Liver (tissue), 9 donors: ENCODE measurements around the gene PRDM9. TPM values are rescaled to one million over a fixed set of nuclear protein-coding genes. Genes with fewer than 3 reads are reported as not detected.

ENCODE experiments used
- DNase-seq: peaks from one replicate; pipeline ENCODE4 v3.0.0-alpha.2; 2017; ENCODE audit warnings: low spot score
- H3K27ac ChIP-seq, 2 donors: one replicate each; pipeline ENCODE4 v1.7.0; 2013; ENCODE audit warnings: inconsistent platforms in 2 of 2, low read length in 2 of 2, control low read depth in 1 of 2, low read depth in 1 of 2, mild to moderate bottlenecking in 1 of 2
- H3K27me3 ChIP-seq, 4 donors: one replicate each; pipeline versions ENCODE4 v1.6.1 to v1.7.0; 2013; ENCODE audit warnings: low read length in 3 of 4, inconsistent platforms in 1 of 4, mild to moderate bottlenecking in 1 of 4, moderate library complexity in 1 of 4; ENCODE audit not compliant: control insufficient read depth in 4 of 4, insufficient read depth in 4 of 4
- H3K36me3 ChIP-seq, 4 donors: one replicate each; pipeline versions ENCODE4 v1.6.1 to v1.7.0; 2013; ENCODE audit warnings: low read length in 3 of 4, mild to moderate bottlenecking in 3 of 4, low read depth in 1 of 4, moderate library complexity in 1 of 4; ENCODE audit not compliant: control insufficient read depth in 4 of 4, insufficient read depth in 3 of 4
- H3K4me1 ChIP-seq, 4 donors: one replicate each; pipeline versions ENCODE4 v1.6.1 to v1.7.0; 2013; ENCODE audit warnings: low read length in 3 of 4, mild to moderate bottlenecking in 3 of 4, moderate library complexity in 1 of 4; ENCODE audit not compliant: control insufficient read depth in 4 of 4, insufficient read depth in 4 of 4
- H3K4me3 ChIP-seq, 3 donors: one replicate each; pipeline versions ENCODE4 v1.6.1 to v1.7.0; 2013; ENCODE audit warnings: low read length in 3 of 3, control low read depth in 1 of 3, low read depth in 1 of 3, mild to moderate bottlenecking in 1 of 3
- H3K9ac ChIP-seq, 2 donors: one replicate each; pipeline ENCODE4 v1.7.0; 2013; ENCODE audit warnings: low read length in 2 of 2, mild to moderate bottlenecking in 2 of 2, moderate library complexity in 2 of 2, control low read depth in 1 of 2, low read depth in 1 of 2
- H3K9me3 ChIP-seq, 4 donors: one replicate each; pipeline versions ENCODE4 v1.6.1 to v1.7.0; 2013; ENCODE audit warnings: low read length in 3 of 4; ENCODE audit not compliant: control insufficient read depth in 4 of 4
- EGR1 ChIP-seq, 2 donors: IDR thresholded peaks; 2 replicates each; pipeline ENCODE4 v1.6.1; 2016 to 2018; ENCODE audit warnings: antibody characterized with exemption in 2 of 2, low read depth in 2 of 2
- FOXA1 ChIP-seq: IDR thresholded peaks from 2 replicates; pipeline ENCODE4 v1.6.1; 2016; ENCODE audit warnings: antibody characterized with exemption
- FOXA2 ChIP-seq: IDR thresholded peaks from 2 replicates; pipeline ENCODE4 v1.6.1; 2016; ENCODE audit warnings: antibody characterized with exemption
- GABPA ChIP-seq, 2 donors: IDR thresholded peaks in 1 of 2; conservative IDR thresholded peaks in 1 of 2; 2 replicates each; pipeline ENCODE4 v1.6.1; 2016; ENCODE audit warnings: antibody characterized with exemption in 2 of 2, mild to moderate bottlenecking in 1 of 2, moderate library complexity in 1 of 2
- HNF4A ChIP-seq, 2 donors: conservative IDR thresholded peaks; 2 replicates each; pipeline ENCODE4 v1.6.1; 2016; ENCODE audit warnings: antibody characterized with exemption in 2 of 2, mild to moderate bottlenecking in 2 of 2
- HNF4G ChIP-seq: IDR thresholded peaks from 2 replicates; pipeline ENCODE4 v1.6.1; 2016; ENCODE audit warnings: antibody characterized with exemption
- JUND ChIP-seq, 2 donors: IDR thresholded peaks; 2 replicates each; pipeline ENCODE4 v1.6.1; 2016; ENCODE audit warnings: antibody characterized with exemption in 2 of 2
- NR2F2 ChIP-seq: IDR thresholded peaks from 2 replicates; pipeline ENCODE4 v1.6.1; 2016; ENCODE audit warnings: antibody characterized with exemption
- RAD21 ChIP-seq, 2 donors: IDR thresholded peaks; 2 replicates each; pipeline ENCODE4 v1.6.1; 2016; ENCODE audit warnings: antibody characterized with exemption in 2 of 2, mild to moderate bottlenecking in 2 of 2
- RXRA ChIP-seq, 2 donors: IDR thresholded peaks; 2 replicates each; pipeline ENCODE4 v1.6.1; 2017 to 2018; ENCODE audit warnings: antibody characterized with exemption in 2 of 2, mild to moderate bottlenecking in 1 of 2
- SP1 ChIP-seq: IDR thresholded peaks from 2 replicates; pipeline ENCODE4 v1.6.1; 2018; ENCODE audit warnings: antibody characterized with exemption, mild to moderate bottlenecking
- TAF1 ChIP-seq: conservative IDR thresholded peaks from 2 replicates; pipeline ENCODE4 v1.6.1; 2016; ENCODE audit warnings: antibody characterized with exemption, mild to moderate bottlenecking
- YY1 ChIP-seq: IDR thresholded peaks from 2 replicates; pipeline ENCODE4 v1.6.1; 2016; ENCODE audit warnings: antibody characterized with exemption, mild to moderate bottlenecking
- WGBS: extraction: QIAGEN DNeasy Blood & Tissue Kit; methylation state at CpG from one replicate; pipeline ENCODE4 v1.1.7; 2013; 5-methylcytosine and 5-hydroxymethylcytosine counted together
- polyA plus RNA-seq, 2 donors: library from polyadenylated mRNA; stranded (reverse) in 1 of 2; unstranded in 1 of 2; fragments of 200-250 nt in 1 of 2; fragments of >200 nt in 1 of 2; fragmentation: Nextera tagmentation in 1 of 2; extraction: Ambion mirVana in 1 of 2; gene quantifications; one replicate each; pipeline versions ENCODE4 v1.2.1 to v1.2.3, GENCODE V29; 2013 to 2015
- total RNA-seq, 2 donors: library from RNA; depleted of rRNA; stranded (reverse); fragments of >200 nt; gene quantifications; one replicate each; pipeline ENCODE4 v1.2.3, GENCODE V29; 2014
- TF ChIP-seq, protein P1 (sequence below): IDR thresholded peaks from 2 replicates; pipeline ENCODE4 v1.6.1; 2016; ENCODE audit warnings: antibody characterized with exemption
- TF ChIP-seq, protein P2 (sequence below): IDR thresholded peaks from 2 replicates; pipeline ENCODE4 v1.6.1; 2016; ENCODE audit warnings: antibody characterized with exemption, mild to moderate bottlenecking
- TF ChIP-seq, protein P3 (sequence below): IDR thresholded peaks from 2 replicates; pipeline ENCODE4 v1.6.1; 2016; ENCODE audit warnings: antibody characterized with exemption
- donor health status: healthy.
- donor health status: healthy.
- donor health status: healthy.
- donor health status: healthy.
- donor health status: healthy.

PRDM9 gene
- total and polyA plus RNA-seq, 4 donors, result not detected

DNA sequence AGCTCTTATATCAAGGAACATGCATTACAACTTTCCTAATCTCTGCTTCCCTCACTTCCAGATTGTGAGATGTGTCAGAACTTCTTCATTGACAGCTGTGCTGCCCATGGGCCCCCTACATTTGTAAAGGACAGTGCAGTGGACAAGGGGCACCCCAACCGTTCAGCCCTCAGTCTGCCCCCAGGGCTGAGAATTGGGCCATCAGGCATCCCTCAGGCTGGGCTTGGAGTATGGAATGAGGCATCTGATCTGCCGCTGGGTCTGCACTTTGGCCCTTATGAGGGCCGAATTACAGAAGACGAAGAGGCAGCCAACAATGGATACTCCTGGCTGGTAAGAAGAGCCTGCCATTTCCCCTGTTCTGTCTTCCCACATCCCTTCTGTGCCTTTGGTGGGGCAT lies 15.1 kb downstream of the PRDM9 start (continued):
- TF ChIP-seq, protein P1, sequence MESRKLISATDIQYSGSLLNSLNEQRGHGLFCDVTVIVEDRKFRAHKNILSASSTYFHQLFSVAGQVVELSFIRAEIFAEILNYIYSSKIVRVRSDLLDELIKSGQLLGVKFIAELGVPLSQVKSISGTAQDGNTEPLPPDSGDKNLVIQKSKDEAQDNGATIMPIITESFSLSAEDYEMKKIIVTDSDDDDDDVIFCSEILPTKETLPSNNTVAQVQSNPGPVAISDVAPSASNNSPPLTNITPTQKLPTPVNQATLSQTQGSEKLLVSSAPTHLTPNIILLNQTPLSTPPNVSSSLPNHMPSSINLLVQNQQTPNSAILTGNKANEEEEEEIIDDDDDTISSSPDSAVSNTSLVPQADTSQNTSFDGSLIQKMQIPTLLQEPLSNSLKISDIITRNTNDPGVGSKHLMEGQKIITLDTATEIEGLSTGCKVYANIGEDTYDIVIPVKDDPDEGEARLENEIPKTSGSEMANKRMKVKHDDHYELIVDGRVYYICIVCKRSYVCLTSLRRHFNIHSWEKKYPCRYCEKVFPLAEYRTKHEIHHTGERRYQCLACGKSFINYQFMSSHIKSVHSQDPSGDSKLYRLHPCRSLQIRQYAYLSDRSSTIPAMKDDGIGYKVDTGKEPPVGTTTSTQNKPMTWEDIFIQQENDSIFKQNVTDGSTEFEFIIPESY, result no peak
- TF ChIP-seq RXRA (IDR thresholded peaks at IDR 0.05), result no peak

DNA sequence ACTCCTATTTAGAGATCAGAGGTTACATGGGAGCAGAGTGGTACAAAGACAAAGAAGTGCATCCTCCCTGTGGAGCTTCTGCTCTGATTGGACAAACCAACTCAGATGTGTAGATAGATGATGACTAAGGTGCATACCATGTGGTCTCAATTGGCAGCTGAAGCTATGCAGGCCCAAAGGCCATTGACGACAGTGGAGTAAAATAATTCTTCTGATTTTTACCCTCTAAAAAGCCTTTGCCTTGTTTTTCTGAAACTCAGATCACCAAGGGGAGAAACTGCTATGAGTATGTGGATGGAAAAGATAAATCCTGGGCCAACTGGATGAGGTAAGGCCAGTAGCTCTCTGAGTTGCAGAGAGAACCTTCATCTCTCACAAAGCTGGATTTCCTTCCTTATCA lies 15.6 kb downstream of the PRDM9 start:
- WGBS, result 96% methylated on average over 1 of the region's 1 CpG
- Histone ChIP-seq H3K4me1 (no peaks in the 10 kb centered on the region), H3K36me3 (no peaks in the 10 kb centered on the region), H3K4me3 (no peak overlapping the region), H3K27me3 (no peaks in the 10 kb centered on the region), H3K27ac (no peak overlapping the region), H3K9me3 (no peaks in the 10 kb centered on the region), H3K9ac (no peak overlapping the region)
- DNase-seq, result no peak
- TF ChIP-seq JUND (IDR thresholded peaks at IDR 0.05) (no peak), HNF4G (no peak), HNF4A (conservative IDR thresholded peaks at IDR 0.05) (no peak), TAF1 (no peak), RAD21 (IDR thresholded peaks at IDR 0.05) (no peak), NR2F2 (no peak), GABPA (IDR thresholded peaks at IDR 0.05 in 1 of 2, conservative IDR thresholded peaks at IDR 0.05 in 1 of 2) (no peak), EGR1 (IDR thresholded peaks at IDR 0.05; ENCODE audit: low read depth in 2 of 2) (no peak)
- TF ChIP-seq, protein P1, result no peak
- TF ChIP-seq, protein P2, sequence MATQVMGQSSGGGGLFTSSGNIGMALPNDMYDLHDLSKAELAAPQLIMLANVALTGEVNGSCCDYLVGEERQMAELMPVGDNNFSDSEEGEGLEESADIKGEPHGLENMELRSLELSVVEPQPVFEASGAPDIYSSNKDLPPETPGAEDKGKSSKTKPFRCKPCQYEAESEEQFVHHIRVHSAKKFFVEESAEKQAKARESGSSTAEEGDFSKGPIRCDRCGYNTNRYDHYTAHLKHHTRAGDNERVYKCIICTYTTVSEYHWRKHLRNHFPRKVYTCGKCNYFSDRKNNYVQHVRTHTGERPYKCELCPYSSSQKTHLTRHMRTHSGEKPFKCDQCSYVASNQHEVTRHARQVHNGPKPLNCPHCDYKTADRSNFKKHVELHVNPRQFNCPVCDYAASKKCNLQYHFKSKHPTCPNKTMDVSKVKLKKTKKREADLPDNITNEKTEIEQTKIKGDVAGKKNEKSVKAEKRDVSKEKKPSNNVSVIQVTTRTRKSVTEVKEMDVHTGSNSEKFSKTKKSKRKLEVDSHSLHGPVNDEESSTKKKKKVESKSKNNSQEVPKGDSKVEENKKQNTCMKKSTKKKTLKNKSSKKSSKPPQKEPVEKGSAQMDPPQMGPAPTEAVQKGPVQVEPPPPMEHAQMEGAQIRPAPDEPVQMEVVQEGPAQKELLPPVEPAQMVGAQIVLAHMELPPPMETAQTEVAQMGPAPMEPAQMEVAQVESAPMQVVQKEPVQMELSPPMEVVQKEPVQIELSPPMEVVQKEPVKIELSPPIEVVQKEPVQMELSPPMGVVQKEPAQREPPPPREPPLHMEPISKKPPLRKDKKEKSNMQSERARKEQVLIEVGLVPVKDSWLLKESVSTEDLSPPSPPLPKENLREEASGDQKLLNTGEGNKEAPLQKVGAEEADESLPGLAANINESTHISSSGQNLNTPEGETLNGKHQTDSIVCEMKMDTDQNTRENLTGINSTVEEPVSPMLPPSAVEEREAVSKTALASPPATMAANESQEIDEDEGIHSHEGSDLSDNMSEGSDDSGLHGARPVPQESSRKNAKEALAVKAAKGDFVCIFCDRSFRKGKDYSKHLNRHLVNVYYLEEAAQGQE, result no peak
- TF ChIP-seq, protein P3, sequence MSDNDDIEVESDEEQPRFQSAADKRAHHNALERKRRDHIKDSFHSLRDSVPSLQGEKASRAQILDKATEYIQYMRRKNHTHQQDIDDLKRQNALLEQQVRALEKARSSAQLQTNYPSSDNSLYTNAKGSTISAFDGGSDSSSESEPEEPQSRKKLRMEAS, result no peak

DNA sequence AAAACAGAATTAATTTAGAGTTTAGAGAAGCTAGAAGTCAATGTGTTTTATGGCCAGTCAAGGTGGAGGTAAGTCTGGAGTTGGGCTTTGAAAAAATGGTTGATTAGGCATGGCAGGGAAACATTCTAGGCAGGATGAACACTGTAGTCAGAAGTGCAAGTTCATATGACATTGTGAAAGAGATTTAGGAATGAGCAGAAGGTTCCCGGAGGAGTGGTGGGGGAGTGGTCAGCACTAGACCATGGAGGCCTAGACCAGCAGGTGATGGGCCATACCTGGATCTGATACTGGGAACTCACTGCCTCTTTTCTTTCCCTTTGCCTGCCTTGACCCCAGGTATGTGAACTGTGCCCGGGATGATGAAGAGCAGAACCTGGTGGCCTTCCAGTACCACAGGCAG lies 16.6 kb downstream of the PRDM9 start:
- DNase-seq, result no peak
- no peak overlapping the region for H3K9ac ChIP-seq
- H3K9me3 ChIP-seq, result no peaks in the 10 kb centered on the region
- H3K4me3 ChIP-seq, result no peak overlapping the region
- 84% methylated on average over 2 of the region's 2 CpGs for WGBS
- H3K27ac ChIP-seq, result no peak overlapping the region
- no peaks in the 10 kb centered on the region for H3K36me3 ChIP-seq
- H3K27me3 ChIP-seq, result no peaks in the 10 kb centered on the region
- TF ChIP-seq TAF1 (no peak), HNF4A (conservative IDR thresholded peaks at IDR 0.05) (no peak), FOXA1 (no peak), FOXA2 (no peak), NR2F2 (no peak), HNF4G (no peak), SP1 (no peak), JUND (IDR thresholded peaks at IDR 0.05) (no peak), YY1 (no peak), RAD21 (IDR thresholded peaks at IDR 0.05) (no peak), RXRA (IDR thresholded peaks at IDR 0.05) (no peak), EGR1 (IDR thresholded peaks at IDR 0.05; ENCODE audit: low read depth in 2 of 2) (no peak)
- H3K4me1 ChIP-seq, result no peaks in the 10 kb centered on the region
